Progenitor cell of endocrine pancreas (in vitro differentiated cells): ENCODE data around the gene WNT4. TPM values are rescaled to one million over a fixed set of nuclear protein-coding genes. Genes with fewer than 3 reads are reported as not detected.
A peak's percentile ranks its signal among the peaks of the same experiment; 100 is the strongest.

Experiments used
- DNase-seq: peaks from one replicate; pipeline ENCODE4 v3.0.0; 2021; ENCODE audit warnings: low spot score; ENCODE audit not compliant: unreplicated experiment
- H3K27ac Mint-ChIP-seq: 2 replicates; pipeline ENCODE4 v1.8.0; 2021; ENCODE audit warnings: mild to moderate bottlenecking, moderate library complexity, mixed read lengths
- H3K27me3 Mint-ChIP-seq: 2 replicates; pipeline ENCODE4 v1.8.0; 2021; ENCODE audit warnings: mixed read lengths
- H3K36me3 Mint-ChIP-seq: 2 replicates; pipeline ENCODE4 v1.8.0; 2022; ENCODE audit warnings: mixed read lengths; ENCODE audit not compliant: insufficient read depth
- H3K4me1 Mint-ChIP-seq: 2 replicates; pipeline ENCODE4 v1.8.0; 2021; ENCODE audit warnings: low read depth, mixed read lengths
- H3K4me3 Mint-ChIP-seq: 2 replicates; pipeline ENCODE4 v1.8.0; 2021; ENCODE audit warnings: low read depth, mild to moderate bottlenecking, moderate library complexity, mixed read lengths
- H3K9me3 Mint-ChIP-seq: 2 replicates; pipeline ENCODE4 v1.8.0; 2021; ENCODE audit warnings: low read depth, mixed read lengths
- total RNA-seq: library from RNA; stranded (reverse); gene quantifications from 2 replicates; pipeline ENCODE4 v1.2.1, GENCODE V29; 2021
- TF ChIP-seq, protein P1 (sequence below): fragments of 200-600 bp; sonication (generic); IDR thresholded peaks from one replicate; pipeline ENCODE4 v1.5.0; 2021; ENCODE audit warnings: antibody characterized with exemption, mild to moderate bottlenecking; ENCODE audit not compliant: unreplicated experiment

Gene WNT4
- total RNA-seq, 1 donor from 2014 or later, result 0.74 TPM

DNA sequence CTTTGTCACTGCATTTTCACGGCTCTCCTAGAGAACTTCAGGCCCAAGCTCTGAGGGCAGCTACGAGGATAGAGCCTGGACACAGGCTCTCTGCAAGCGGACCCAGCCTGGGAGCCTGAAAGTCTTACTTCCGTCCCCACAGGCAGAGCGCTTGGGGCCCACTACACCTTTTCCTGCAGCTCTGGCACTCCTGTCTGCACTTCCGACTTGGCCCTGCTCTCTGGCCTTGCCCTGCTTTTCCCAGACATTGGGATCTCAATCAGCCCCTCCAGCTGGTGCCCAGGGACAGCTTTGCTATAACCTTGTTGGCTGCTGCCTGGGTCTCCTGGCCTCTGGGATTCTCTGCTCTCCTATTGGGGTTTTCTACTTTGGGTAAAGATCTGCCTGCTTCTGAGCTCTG is 27.6 kb downstream of the WNT4 start:
- Mint-ChIP-seq H3K4me3 (no peak overlapping the region), H3K36me3 (peaks cover 6% of the 10 kb centered on the region), H3K4me1 (peaks cover 6% of the 10 kb centered on the region), H3K27me3 (no peaks in the 10 kb centered on the region), H3K9me3 (no peaks in the 10 kb centered on the region), H3K27ac (peak overlapping the region; percentile 40)
- TF ChIP-seq, protein P1, sequence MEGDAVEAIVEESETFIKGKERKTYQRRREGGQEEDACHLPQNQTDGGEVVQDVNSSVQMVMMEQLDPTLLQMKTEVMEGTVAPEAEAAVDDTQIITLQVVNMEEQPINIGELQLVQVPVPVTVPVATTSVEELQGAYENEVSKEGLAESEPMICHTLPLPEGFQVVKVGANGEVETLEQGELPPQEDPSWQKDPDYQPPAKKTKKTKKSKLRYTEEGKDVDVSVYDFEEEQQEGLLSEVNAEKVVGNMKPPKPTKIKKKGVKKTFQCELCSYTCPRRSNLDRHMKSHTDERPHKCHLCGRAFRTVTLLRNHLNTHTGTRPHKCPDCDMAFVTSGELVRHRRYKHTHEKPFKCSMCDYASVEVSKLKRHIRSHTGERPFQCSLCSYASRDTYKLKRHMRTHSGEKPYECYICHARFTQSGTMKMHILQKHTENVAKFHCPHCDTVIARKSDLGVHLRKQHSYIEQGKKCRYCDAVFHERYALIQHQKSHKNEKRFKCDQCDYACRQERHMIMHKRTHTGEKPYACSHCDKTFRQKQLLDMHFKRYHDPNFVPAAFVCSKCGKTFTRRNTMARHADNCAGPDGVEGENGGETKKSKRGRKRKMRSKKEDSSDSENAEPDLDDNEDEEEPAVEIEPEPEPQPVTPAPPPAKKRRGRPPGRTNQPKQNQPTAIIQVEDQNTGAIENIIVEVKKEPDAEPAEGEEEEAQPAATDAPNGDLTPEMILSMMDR, result no peak
- DNase-seq, result no peak

DNA sequence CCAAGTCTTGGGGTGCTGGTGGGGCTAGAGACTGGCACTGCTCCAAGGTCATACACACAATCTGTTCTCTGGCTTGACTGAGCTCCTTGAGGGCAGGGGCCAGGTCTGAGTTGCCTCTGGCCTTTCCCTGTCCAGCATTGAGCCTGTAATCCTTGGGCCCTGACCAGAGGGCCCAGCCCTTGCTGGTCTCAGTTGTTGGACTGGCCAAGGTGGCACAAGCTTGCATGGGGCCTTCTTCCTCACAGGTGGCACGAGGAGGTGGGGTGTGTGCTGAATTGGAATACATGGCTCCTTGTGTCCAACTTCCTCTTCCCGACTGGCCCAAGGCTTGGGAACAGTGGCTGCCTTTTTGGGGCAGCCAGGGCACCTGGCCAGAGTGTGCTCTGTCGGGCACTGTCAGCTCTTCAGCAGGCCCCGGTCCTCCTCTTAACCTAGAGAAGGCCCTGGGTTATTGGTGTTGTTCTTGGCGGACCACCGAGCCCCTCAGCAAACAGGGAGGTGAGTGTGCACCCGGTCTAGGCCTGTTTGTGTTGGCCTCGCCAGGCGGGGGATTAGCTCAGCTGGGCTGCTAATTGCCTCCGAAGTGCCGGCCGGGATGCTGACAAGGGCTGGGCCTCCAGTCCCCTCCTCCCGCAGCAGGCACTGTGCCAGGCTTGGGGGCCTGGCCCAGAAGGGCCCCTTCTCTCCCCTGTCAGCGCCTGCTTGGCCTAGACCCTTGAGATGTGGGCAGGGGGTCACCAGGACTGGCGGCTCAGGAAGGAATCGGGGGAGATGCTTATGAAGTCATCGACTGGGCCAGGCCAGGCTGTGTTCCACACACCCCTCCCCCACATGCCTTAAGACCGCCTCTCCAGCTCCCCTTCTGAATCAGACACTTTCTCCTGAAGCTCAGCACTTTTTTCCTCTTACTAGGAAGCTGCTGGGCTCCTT is 28.5 kb downstream of the WNT4 start:
- Mint-ChIP-seq H3K9me3 (no peaks in the 10 kb centered on the region), H3K36me3 (peaks cover 4% of the 10 kb centered on the region), H3K4me1 (peaks cover 6% of the 10 kb centered on the region), H3K27ac (peak overlapping the region; percentile 73), H3K27me3 (no peaks in the 10 kb centered on the region), H3K4me3 (no peak overlapping the region)
- TF ChIP-seq, protein P1, result no peak
- no peak for DNase-seq

DNA sequence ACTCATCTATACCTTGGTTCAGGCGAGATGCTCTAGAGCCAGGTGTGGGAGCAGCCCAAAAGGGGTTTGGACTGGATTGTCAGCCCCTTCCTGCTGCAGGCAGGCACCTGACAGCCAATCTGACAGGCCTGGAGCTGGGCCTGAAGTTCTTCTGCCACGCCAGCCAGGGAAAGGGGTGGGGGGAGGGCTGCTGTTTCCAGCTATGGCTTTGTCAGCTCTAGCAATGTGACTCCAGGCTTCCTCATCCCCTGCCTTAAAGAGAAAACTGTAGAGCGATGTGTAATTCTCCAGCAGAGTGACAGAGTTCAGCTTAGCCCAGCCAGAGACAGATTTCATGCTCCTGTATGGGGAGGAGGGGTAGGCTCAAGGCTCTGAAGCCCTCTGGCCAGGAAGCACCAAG is 30.3 kb downstream of the WNT4 start:
- no peak overlapping the region for H3K27ac Mint-ChIP-seq
- DNase-seq, result no peak
- peaks cover 9% of the 10 kb centered on the region for H3K4me1 Mint-ChIP-seq
- H3K27me3 Mint-ChIP-seq, result no peaks in the 10 kb centered on the region
- TF ChIP-seq, protein P1, result no peak
- H3K4me3 Mint-ChIP-seq, result no peak overlapping the region
- peaks cover 7% of the 10 kb centered on the region for H3K36me3 Mint-ChIP-seq
- H3K9me3 Mint-ChIP-seq, result no peaks in the 10 kb centered on the region

DNA sequence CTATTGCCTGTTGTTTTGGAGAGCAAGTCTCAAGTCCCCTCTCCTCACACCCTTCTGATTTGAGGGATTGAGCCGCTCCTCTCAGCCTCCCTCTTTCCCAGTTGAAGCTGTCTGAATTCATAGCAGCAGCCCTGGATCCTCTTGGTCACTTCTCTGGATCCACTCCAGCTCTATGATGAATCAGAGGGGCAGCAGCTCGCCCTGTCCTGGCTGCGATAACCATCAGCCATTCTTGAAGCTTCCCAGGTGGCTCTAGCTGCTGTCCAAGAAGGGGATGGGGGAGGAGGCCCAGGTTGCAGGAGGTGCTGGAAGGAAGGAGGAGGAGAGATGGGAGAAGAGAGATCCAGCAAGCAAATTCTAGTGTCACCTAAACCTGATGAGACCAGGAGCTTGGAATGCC is 31.3 kb downstream of the WNT4 start:
- H3K4me1 Mint-ChIP-seq, result peaks cover 9% of the 10 kb centered on the region

DNA sequence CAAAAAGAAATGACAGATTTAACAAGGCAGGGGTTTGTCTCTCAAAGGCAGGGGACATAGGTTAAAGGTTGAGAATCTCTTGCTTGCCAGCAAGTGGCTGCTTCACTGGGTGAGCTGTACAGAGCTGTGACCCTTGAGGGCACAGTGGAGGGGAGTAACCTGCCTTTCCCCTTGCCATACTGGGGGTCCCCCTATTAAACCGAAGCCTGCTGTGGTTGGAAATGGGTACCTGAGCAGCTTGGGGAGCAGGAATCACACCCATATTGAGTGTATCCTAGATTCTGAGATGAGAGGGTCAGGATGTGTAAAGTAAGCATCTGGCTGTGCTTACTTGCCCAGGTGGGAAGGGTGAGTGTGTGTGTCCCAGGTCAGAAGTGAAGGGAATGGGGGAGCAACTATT is 31.8 kb downstream of the WNT4 start:
- no peak for DNase-seq
- Mint-ChIP-seq H3K4me1 (peaks cover 9% of the 10 kb centered on the region), H3K36me3 (peaks cover 7% of the 10 kb centered on the region), H3K9me3 (no peaks in the 10 kb centered on the region), H3K27ac (no peak overlapping the region), H3K27me3 (no peaks in the 10 kb centered on the region), H3K4me3 (no peak overlapping the region)
- TF ChIP-seq, protein P1, result no peak

More for the DNA sequence above, 31.3 kb downstream of the WNT4 start:
- Mint-ChIP-seq H3K27ac (no peak overlapping the region), H3K9me3 (no peaks in the 10 kb centered on the region), H3K27me3 (no peaks in the 10 kb centered on the region), H3K36me3 (peaks cover 7% of the 10 kb centered on the region), H3K4me3 (no peak overlapping the region)
- TF ChIP-seq, protein P1, result no peak
- no peak for DNase-seq
